ENCODE results near the gene SIN3A.

Gene SIN3A

DNA sequence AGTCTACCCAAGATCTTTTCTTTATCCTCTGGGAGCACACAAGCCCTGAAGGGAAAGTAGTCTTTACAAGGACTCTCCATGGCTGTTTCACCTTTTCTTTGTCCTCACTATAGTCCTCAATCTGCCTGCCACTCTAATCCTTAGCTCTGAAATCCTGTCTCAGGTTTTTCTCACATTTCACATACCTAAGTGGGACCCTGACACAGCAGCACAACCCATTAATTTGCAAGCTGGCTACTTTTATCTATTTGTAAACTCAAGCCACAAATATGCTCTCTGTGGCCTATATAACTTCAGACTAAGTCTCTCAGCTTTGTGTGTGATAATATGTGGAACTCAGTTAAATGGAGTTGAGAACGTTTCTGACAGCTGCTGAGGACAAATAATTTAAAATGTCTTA lies 19.8 kb downstream of the SIN3A start:
- DNase-seq (ENCODE audit: low spot score): no peak
- TF ChIP-seq, protein P1, sequence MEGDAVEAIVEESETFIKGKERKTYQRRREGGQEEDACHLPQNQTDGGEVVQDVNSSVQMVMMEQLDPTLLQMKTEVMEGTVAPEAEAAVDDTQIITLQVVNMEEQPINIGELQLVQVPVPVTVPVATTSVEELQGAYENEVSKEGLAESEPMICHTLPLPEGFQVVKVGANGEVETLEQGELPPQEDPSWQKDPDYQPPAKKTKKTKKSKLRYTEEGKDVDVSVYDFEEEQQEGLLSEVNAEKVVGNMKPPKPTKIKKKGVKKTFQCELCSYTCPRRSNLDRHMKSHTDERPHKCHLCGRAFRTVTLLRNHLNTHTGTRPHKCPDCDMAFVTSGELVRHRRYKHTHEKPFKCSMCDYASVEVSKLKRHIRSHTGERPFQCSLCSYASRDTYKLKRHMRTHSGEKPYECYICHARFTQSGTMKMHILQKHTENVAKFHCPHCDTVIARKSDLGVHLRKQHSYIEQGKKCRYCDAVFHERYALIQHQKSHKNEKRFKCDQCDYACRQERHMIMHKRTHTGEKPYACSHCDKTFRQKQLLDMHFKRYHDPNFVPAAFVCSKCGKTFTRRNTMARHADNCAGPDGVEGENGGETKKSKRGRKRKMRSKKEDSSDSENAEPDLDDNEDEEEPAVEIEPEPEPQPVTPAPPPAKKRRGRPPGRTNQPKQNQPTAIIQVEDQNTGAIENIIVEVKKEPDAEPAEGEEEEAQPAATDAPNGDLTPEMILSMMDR (IDR thresholded peaks at IDR 0.05; ENCODE audit: borderline replicate concordance, control extremely low read depth, extremely low read depth, insufficient read depth, missing control alignments): no peak
- in situ Hi-C loops (cut with MboI; ENCODE audit: low sequenced_read_pairs, unreplicated experiment): no loop called here

DNA sequence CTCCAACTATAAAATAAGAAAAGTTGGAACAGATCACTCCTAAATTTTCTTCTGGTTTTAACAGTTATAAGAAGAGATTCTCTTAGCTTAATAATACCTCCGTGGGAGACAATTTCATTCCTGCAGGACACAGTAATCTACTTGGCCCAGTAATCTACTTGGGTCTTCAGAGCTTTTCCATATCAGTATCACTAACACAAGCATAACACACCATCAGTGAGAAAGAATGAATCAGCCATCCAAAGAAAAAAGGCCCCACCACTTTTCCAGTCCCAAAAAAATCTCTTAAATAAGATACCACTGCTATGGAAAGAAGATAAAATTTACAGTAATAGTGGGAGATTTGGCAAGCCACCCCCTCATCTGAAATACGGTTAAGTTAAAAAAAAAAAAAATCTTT lies 20.2 kb downstream of the SIN3A start:
- DNase-seq (ENCODE audit: low spot score): no peak
- in situ Hi-C loops (cut with MboI; ENCODE audit: low sequenced_read_pairs, unreplicated experiment): no loop called here
- TF ChIP-seq, protein P1 (IDR thresholded peaks at IDR 0.05; ENCODE audit: borderline replicate concordance, control extremely low read depth, extremely low read depth, insufficient read depth, missing control alignments): no peak

DNA sequence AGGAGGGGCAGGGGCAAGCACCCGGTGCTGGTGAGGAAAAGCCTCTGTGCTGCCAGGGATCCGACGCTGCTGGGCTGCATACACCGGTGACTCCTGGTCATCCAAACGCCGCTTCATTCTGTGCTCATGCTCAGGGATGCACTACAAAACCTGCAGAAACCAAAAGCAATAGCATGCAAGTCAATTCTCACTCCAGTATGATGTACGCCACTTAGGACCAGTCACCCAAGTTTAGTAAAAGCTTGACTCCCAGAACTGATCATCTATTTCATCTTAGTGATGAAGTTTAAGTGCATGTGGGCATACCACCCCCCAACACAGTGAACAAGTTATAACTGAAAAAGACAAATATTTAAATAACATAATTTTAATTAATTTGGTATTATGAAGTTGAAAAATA lies 21.2 kb downstream of the SIN3A start:
- DNase-seq (ENCODE audit: low spot score): no peak
- in situ Hi-C loops (cut with MboI; ENCODE audit: low sequenced_read_pairs, unreplicated experiment): no loop called here
- TF ChIP-seq, protein P1 (IDR thresholded peaks at IDR 0.05; ENCODE audit: borderline replicate concordance, control extremely low read depth, extremely low read depth, insufficient read depth, missing control alignments): no peak

DNA sequence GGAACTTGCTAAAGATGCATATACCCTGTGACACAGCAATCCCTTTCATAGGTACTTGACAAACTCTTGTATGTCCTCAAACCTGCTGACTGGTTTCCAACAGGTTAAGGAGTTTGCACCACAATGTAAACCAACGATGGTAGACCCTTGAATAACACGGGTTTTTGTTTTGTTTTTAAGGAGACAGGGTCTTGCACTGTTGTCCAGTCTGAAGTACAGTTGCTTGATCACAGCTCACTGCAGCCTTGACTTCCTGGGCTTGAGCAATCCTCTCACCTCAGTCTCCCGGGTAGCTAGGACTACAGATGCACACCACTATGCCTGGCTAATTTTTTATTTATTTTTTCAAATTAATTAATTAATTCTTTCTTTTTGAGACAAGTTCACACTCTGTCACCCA lies 23.3 kb downstream of the SIN3A start:
- DNase-seq (ENCODE audit: low spot score): no peak
- in situ Hi-C loops (cut with MboI; ENCODE audit: low sequenced_read_pairs, unreplicated experiment): no loop called here
- TF ChIP-seq, protein P1 (IDR thresholded peaks at IDR 0.05; ENCODE audit: borderline replicate concordance, control extremely low read depth, extremely low read depth, insufficient read depth, missing control alignments): no peak

DNA sequence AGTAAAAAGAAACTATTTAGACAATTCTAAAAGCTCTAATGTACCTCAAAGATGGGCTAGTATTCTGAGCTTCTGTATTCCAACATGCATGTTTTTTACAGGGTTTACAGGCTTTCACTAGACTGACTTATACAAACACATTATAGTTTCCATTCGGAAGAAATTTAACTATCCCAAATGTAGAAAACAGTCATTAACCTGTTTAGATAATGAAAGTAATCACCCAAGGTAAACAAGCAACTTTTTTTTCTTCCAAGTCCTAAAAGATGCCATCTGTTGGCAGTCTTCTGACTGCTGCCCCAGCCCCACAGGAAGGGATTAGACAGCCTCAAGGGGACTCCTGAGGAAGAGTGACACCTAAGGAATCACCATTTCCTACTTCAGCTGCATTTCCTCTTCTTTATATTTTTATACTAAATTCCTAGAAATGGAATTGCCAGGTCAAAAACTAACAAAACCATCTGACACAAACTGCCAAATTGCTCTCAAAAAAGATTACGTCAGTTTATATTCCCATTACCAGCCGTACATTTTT lies 25.5 kb downstream of the SIN3A start:
- TF ChIP-seq, protein P1 (IDR thresholded peaks at IDR 0.05; ENCODE audit: borderline replicate concordance, control extremely low read depth, extremely low read depth, insufficient read depth, missing control alignments): no peak
- in situ Hi-C loops (cut with MboI; ENCODE audit: low sequenced_read_pairs, unreplicated experiment): no loop called here
- no peak for DNase-seq (ENCODE audit: low spot score)

DNA sequence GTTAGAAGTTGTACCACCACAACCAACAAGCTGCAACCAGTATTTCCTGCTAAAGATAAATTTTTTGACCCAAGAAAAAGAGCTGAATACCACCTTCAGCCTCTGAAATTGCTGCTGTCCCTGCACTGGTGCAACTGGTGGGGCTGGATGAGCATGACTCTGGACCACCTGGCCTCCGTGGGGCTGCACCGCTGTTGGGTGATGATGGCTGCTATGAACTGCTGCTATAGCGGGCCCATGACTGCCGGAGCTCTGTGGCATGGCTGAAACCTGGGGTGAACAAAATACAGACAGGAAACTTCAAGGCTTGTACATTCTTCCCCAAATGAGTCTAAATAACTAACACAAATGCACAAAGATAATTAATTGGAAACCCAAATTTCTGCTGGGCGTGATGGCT lies 28.9 kb downstream of the SIN3A start:
- in situ Hi-C loops (cut with MboI; ENCODE audit: low sequenced_read_pairs, unreplicated experiment): no loop called here
- TF ChIP-seq, protein P1 (IDR thresholded peaks at IDR 0.05; ENCODE audit: borderline replicate concordance, control extremely low read depth, extremely low read depth, insufficient read depth, missing control alignments): no peak

DNA sequence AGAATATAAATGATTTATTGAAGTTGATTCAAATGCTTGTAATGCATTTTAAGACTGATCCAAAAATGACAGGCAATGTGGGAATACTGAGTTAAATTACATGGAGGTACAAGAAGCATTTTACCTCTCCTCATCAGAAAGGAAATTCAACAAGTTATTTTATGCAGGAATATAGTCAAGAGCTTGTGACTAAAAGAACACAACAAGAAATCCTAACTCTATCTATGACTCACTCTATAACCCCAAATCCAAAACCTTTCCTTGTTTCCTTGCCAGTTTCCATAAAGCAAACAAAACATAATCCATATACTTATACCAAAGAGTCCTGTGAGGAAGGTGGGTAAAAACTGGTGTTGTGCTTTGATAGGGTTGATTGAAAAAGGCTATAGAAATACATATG lies 30.8 kb downstream of the SIN3A start:
- DNase-seq (ENCODE audit: low spot score): no peak
- TF ChIP-seq, protein P1 (IDR thresholded peaks at IDR 0.05; ENCODE audit: borderline replicate concordance, control extremely low read depth, extremely low read depth, insufficient read depth, missing control alignments): no peak
- in situ Hi-C loops (cut with MboI; ENCODE audit: low sequenced_read_pairs, unreplicated experiment): no loop called here

More for the DNA sequence above, 28.9 kb downstream of the SIN3A start:
- no peak for DNase-seq (ENCODE audit: low spot score)
